HEK293 (cell line): Measurements from ENCODE around the gene KIRREL3.

Source experiments
- CTCF ChIA-PET: fragments of 350-600 bp; formaldehyde crosslinking; extraction: SDS; loops from one replicate; lab custom pipeline; 2021; ENCODE audit warnings: antibody characterized with exemption; lab: Yijun Ruan, JAX
- POLR2A ChIA-PET: fragments of 300-600 bp; formaldehyde crosslinking; extraction: SDS; loops from one replicate; lab custom pipeline; 2020; ENCODE audit warnings: antibody characterized with exemption, inconsistent platforms; lab: Yijun Ruan, JAX
- H3K27ac ChIP-seq: fragments of 200-500 bp; sonication (Bioruptor generic); 2 replicates; pipeline ENCODE4 v1.5.1; 2014; ENCODE audit warnings: low read depth, low read length, control low read depth, inconsistent platforms; ENCODE audit errors: extremely low read depth
- H3K36me3 ChIP-seq, 2 experiments: fragments of 200-500 bp in 1 of 2; sonication (Bioruptor generic) in 1 of 2; 1 replicate in 1 of 2; 2 replicates in 1 of 2; pipeline ENCODE4 v1.5.1; 2014 to 2017; ENCODE audit warnings: inconsistent platforms in 2 of 2, low read length in 2 of 2; ENCODE audit not compliant: control insufficient read depth in 2 of 2, insufficient read depth in 1 of 2
- H3K4me1 ChIP-seq: fragments of 200-500 bp; sonication (Bioruptor generic); 2 replicates; pipeline ENCODE4 v1.5.1; 2014; ENCODE audit warnings: mild to moderate bottlenecking, low read length, inconsistent platforms; ENCODE audit not compliant: control insufficient read depth, insufficient read depth
- H3K4me3 ChIP-seq: 2 replicates; pipeline ENCODE4 v1.5.1; 2011; ENCODE audit warnings: low read depth, mild to moderate bottlenecking, control low read depth, low read length, moderate library complexity
- H3K9me3 ChIP-seq: fragments of 200-500 bp; sonication (Bioruptor generic); 2 replicates; pipeline ENCODE4 v1.5.1; 2014; ENCODE audit warnings: low read depth, low read length, inconsistent platforms; ENCODE audit not compliant: control insufficient read depth, insufficient read depth
- GLIS2 ChIP-seq: fragments of 450-650 bp; formaldehyde crosslinking; IDR thresholded peaks from 2 replicates; pipeline ENCODE4 v1.5.1; 2016; ENCODE audit warnings: missing biosample characterization, missing genetic modification characterization
- HOXA7 ChIP-seq: sonication (generic); formaldehyde crosslinking; IDR thresholded peaks from 2 replicates; pipeline ENCODE4 v1.8.1; 2022; ENCODE audit warnings: missing genetic modification reagents, borderline replicate concordance
- MEIS1 ChIP-seq: sonication (generic); formaldehyde crosslinking; IDR thresholded peaks from 2 replicates; pipeline ENCODE4 v1.8.1; 2022; ENCODE audit warnings: missing genetic modification reagents, mild to moderate bottlenecking, borderline replicate concordance
- SCRT1 ChIP-seq: fragments of 450-650 bp; formaldehyde crosslinking; IDR thresholded peaks from 2 replicates; pipeline ENCODE4 v1.5.1; 2016; ENCODE audit warnings: missing biosample characterization, missing genetic modification characterization, borderline replicate concordance
- ZFP69B ChIP-seq: fragments of 450-650 bp; formaldehyde crosslinking; IDR thresholded peaks from 2 replicates; pipeline ENCODE4 v1.5.1; 2016; ENCODE audit warnings: missing biosample characterization, missing genetic modification characterization
- ZNF302 ChIP-seq: fragments of 450-650 bp; formaldehyde crosslinking; IDR thresholded peaks from 2 replicates; pipeline ENCODE4 v1.5.1; 2016; ENCODE audit warnings: missing biosample characterization, missing genetic modification characterization, low read depth
- ZNF366 ChIP-seq: fragments of 450-650 bp; formaldehyde crosslinking; conservative IDR thresholded peaks from 2 replicates; pipeline ENCODE4 v1.5.1; 2016; ENCODE audit warnings: missing biosample characterization, missing genetic modification characterization
- ZNF404 ChIP-seq: fragments of 450-650 bp; formaldehyde crosslinking; IDR thresholded peaks from 2 replicates; pipeline ENCODE4 v1.5.1; 2017; ENCODE audit warnings: missing biosample characterization, missing genetic modification characterization
- ZNF426 ChIP-seq: fragments of 450-650 bp; formaldehyde crosslinking; IDR thresholded peaks from 2 replicates; pipeline ENCODE4 v1.5.1; 2017; ENCODE audit warnings: missing biosample characterization, missing genetic modification characterization, mild to moderate bottlenecking, inconsistent platforms, moderate library complexity
- ZNF501 ChIP-seq: fragments of 450-650 bp; formaldehyde crosslinking; IDR thresholded peaks from 2 replicates; pipeline ENCODE4 v1.5.1; 2016; ENCODE audit warnings: missing biosample characterization, missing genetic modification characterization
- ZNF514 ChIP-seq: fragments of 450-650 bp; formaldehyde crosslinking; IDR thresholded peaks from 2 replicates; pipeline ENCODE4 v1.5.1; 2016; ENCODE audit warnings: missing biosample characterization, missing genetic modification characterization
- ZNF629 ChIP-seq: fragments of 450-650 bp; formaldehyde crosslinking; IDR thresholded peaks from 2 replicates; pipeline ENCODE4 v1.5.1; 2017; ENCODE audit warnings: missing biosample characterization, missing genetic modification characterization
- ZNF654 ChIP-seq: fragments of 450-650 bp; formaldehyde crosslinking; IDR thresholded peaks from 2 replicates; pipeline ENCODE4 v1.5.1; 2016; ENCODE audit warnings: low read depth, missing biosample characterization, missing genetic modification characterization
- ZNF664 ChIP-seq: fragments of 450-650 bp; formaldehyde crosslinking; IDR thresholded peaks from 2 replicates; pipeline ENCODE4 v1.5.1; 2016; ENCODE audit warnings: missing biosample characterization, missing genetic modification characterization
- TF ChIP-seq, protein P1 (sequence below): fragments of 450-650 bp; formaldehyde crosslinking; IDR thresholded peaks from 2 replicates; pipeline ENCODE4 v1.5.1; 2016; ENCODE audit warnings: missing biosample characterization, missing genetic modification characterization
- TF ChIP-seq, protein P2 (sequence below): fragments of 450-650 bp; formaldehyde crosslinking; IDR thresholded peaks from 2 replicates; pipeline ENCODE4 v1.5.0; 2017; ENCODE audit warnings: missing biosample characterization, missing genetic modification characterization, borderline replicate concordance
- TF ChIP-seq, protein P3 (sequence below): fragments of 450-650 bp; IDR thresholded peaks from 2 replicates; pipeline ENCODE4 v1.5.1; 2018; ENCODE audit warnings: missing biosample characterization, mild to moderate bottlenecking, missing genetic modification characterization
- TF ChIP-seq, protein P4 (sequence below): fragments of 450-650 bp; formaldehyde crosslinking; IDR thresholded peaks from 2 replicates; pipeline ENCODE4 v1.5.1; 2017; ENCODE audit warnings: missing biosample characterization, missing genetic modification characterization
- TF ChIP-seq, protein P5 (sequence below): fragments of 450-650 bp; formaldehyde crosslinking; IDR thresholded peaks from 2 replicates; pipeline ENCODE4 v1.5.1; 2017; ENCODE audit warnings: missing biosample characterization, missing genetic modification characterization

The KIRREL3 gene

DNA sequence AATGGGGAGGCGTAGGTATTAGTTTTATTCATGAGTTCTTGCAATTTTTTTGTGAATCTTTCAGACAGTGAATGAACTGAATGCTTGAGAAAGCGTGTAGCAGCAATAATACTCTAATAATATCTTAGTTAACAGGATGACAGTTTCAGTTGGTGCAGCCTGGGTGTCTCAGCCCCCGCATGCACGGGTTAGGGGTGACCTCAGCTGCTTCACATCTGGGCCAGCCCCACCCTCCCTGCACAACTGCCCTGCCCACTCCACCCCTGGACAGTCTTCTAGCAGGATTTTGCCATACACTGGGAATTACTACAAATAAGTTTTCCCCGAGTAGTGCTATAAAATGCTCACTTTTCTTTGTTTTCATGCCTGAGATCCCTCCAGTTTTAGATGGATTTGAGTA lies 561.9 kb downstream of the KIRREL3 start (continued):
- TF ChIP-seq, protein P1, sequence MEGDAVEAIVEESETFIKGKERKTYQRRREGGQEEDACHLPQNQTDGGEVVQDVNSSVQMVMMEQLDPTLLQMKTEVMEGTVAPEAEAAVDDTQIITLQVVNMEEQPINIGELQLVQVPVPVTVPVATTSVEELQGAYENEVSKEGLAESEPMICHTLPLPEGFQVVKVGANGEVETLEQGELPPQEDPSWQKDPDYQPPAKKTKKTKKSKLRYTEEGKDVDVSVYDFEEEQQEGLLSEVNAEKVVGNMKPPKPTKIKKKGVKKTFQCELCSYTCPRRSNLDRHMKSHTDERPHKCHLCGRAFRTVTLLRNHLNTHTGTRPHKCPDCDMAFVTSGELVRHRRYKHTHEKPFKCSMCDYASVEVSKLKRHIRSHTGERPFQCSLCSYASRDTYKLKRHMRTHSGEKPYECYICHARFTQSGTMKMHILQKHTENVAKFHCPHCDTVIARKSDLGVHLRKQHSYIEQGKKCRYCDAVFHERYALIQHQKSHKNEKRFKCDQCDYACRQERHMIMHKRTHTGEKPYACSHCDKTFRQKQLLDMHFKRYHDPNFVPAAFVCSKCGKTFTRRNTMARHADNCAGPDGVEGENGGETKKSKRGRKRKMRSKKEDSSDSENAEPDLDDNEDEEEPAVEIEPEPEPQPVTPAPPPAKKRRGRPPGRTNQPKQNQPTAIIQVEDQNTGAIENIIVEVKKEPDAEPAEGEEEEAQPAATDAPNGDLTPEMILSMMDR (tag by site-specific recombination), result no peak
- TF ChIP-seq ZNF629 (tag by site-specific recombination) (no peak), HOXA7 (CRISPR knock-in tag) (no peak), ZNF514 (tag by site-specific recombination) (no peak)

DNA sequence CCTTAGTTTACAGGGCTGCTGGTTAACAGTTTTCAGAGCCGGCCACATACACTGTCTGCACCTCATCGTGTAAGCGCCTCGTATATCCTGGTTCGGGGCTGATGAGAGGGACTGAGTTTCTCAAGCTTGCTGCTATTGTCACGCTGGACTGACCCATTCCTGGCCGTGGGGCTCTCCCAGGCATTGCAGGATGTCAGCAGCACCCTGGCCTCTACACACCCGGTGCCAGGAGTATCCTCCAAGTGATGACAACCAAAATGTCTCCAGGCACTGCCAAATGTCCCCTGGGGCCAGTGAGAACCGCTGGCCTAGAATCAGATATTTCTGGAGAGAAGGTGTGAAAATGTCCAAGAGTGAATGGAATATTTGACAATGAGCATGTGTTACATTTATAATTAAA lies 562.3 kb downstream of the KIRREL3 start:
- Histone ChIP-seq H3K4me3 (no peak overlapping the region), H3K9me3 (no peaks in the 10 kb centered on the region), H3K27ac (no peak overlapping the region), H3K36me3 (no peaks in the 10 kb centered on the region), H3K4me1 (no peaks in the 10 kb centered on the region)
- CTCF ChIA-PET, result interaction anchor here (1.0 kb wide), 1 partner anchor 127 kb away, joined by 5 read pairs; no protein-coding TSS in a partner anchor
- TF ChIP-seq MEIS1 (CRISPR knock-in tag), result no peak
- no peak for TF ChIP-seq ZNF426 (tag by site-specific recombination)
- TF ChIP-seq SCRT1 (tag by site-specific recombination), result no peak
- TF ChIP-seq, protein P2, sequence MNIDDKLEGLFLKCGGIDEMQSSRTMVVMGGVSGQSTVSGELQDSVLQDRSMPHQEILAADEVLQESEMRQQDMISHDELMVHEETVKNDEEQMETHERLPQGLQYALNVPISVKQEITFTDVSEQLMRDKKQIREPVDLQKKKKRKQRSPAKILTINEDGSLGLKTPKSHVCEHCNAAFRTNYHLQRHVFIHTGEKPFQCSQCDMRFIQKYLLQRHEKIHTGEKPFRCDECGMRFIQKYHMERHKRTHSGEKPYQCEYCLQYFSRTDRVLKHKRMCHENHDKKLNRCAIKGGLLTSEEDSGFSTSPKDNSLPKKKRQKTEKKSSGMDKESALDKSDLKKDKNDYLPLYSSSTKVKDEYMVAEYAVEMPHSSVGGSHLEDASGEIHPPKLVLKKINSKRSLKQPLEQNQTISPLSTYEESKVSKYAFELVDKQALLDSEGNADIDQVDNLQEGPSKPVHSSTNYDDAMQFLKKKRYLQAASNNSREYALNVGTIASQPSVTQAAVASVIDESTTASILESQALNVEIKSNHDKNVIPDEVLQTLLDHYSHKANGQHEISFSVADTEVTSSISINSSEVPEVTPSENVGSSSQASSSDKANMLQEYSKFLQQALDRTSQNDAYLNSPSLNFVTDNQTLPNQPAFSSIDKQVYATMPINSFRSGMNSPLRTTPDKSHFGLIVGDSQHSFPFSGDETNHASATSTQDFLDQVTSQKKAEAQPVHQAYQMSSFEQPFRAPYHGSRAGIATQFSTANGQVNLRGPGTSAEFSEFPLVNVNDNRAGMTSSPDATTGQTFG (tag by site-specific recombination), result no peak
- TF ChIP-seq, protein P3, sequence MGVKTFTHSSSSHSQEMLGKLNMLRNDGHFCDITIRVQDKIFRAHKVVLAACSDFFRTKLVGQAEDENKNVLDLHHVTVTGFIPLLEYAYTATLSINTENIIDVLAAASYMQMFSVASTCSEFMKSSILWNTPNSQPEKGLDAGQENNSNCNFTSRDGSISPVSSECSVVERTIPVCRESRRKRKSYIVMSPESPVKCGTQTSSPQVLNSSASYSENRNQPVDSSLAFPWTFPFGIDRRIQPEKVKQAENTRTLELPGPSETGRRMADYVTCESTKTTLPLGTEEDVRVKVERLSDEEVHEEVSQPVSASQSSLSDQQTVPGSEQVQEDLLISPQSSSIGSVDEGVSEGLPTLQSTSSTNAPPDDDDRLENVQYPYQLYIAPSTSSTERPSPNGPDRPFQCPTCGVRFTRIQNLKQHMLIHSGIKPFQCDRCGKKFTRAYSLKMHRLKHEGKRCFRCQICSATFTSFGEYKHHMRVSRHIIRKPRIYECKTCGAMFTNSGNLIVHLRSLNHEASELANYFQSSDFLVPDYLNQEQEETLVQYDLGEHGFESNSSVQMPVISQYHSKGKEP (tag by site-specific recombination), result no peak
- no peak for TF ChIP-seq ZNF404 (tag by site-specific recombination)
- no peak for TF ChIP-seq ZNF654 (tag by site-specific recombination)
- no peak for TF ChIP-seq GLIS2
- no peak for TF ChIP-seq ZNF302 (tag by site-specific recombination)
- no peak for TF ChIP-seq ZNF664 (tag by site-specific recombination)
- TF ChIP-seq, protein P4, sequence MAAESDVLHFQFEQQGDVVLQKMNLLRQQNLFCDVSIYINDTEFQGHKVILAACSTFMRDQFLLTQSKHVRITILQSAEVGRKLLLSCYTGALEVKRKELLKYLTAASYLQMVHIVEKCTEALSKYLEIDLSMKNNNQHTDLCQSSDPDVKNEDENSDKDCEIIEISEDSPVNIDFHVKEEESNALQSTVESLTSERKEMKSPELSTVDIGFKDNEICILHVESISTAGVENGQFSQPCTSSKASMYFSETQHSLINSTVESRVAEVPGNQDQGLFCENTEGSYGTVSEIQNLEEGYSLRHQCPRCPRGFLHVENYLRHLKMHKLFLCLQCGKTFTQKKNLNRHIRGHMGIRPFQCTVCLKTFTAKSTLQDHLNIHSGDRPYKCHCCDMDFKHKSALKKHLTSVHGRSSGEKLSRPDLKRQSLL (tag by site-specific recombination), result no peak
- TF ChIP-seq ZNF501 (tag by site-specific recombination), result no peak
- no peak for TF ChIP-seq ZNF366
- TF ChIP-seq ZFP69B (tag by site-specific recombination), result no peak
- TF ChIP-seq, protein P5, sequence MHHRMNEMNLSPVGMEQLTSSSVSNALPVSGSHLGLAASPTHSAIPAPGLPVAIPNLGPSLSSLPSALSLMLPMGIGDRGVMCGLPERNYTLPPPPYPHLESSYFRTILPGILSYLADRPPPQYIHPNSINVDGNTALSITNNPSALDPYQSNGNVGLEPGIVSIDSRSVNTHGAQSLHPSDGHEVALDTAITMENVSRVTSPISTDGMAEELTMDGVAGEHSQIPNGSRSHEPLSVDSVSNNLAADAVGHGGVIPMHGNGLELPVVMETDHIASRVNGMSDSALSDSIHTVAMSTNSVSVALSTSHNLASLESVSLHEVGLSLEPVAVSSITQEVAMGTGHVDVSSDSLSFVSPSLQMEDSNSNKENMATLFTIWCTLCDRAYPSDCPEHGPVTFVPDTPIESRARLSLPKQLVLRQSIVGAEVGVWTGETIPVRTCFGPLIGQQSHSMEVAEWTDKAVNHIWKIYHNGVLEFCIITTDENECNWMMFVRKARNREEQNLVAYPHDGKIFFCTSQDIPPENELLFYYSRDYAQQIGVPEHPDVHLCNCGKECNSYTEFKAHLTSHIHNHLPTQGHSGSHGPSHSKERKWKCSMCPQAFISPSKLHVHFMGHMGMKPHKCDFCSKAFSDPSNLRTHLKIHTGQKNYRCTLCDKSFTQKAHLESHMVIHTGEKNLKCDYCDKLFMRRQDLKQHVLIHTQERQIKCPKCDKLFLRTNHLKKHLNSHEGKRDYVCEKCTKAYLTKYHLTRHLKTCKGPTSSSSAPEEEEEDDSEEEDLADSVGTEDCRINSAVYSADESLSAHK (tag by site-specific recombination), result no peak
- POLR2A ChIA-PET, result no interaction called here
